ENCODE results near the gene PHLDA1. TPM values are rescaled to one million over a fixed set of nuclear protein-coding genes. Genes with fewer than 3 reads are reported as not detected.
"Not testable (repeated sequence)": the region's sequence is repeated elsewhere in the genome, so short reads cannot be mapped to it uniquely, and the experiment has no call there.

The PHLDA1 gene
- total RNA-seq, 1 donor from 2014 or later = 37.5 TPM

- DNase-seq (ENCODE audit: low read depth, low spot score) = no peak
These were observed 12.9 kb downstream of the PHLDA1 start for GRCh38 chr12:76018672-76019071.

DNA sequence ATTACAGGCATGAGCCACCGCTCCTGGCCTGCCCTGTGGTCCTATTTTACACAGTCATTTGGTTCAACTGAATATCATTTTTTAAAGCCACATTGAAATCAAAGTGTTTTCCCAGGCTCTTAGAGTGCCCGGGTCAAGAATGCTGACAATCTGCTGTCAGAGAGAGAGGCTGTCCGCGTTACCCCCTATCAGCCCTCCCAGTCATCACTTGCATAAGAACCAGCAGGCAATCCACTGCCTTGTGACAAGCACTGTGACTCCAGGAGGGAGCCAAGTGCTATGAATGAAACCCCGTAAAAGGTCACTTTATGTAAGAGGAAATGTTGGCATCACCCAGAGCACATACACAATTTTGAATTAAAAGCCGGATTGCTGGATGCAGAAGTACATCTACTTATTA lies 13.5 kb downstream of the PHLDA1 start:
- DNase-seq (ENCODE audit: low read depth, low spot score) = no peak

GRCh38 chr12:76014007-76014406 lies 17.6 kb downstream of the PHLDA1 start:
- DNase-seq (ENCODE audit: low read depth, low spot score) = no peak

- no peak for DNase-seq (ENCODE audit: low read depth, low spot score)
These were observed 18.0 kb downstream of the PHLDA1 start for GRCh38 chr12:76013603-76014002.

GRCh38 chr12:76012644-76013043 lies 18.9 kb downstream of the PHLDA1 start:
- no peak for DNase-seq (ENCODE audit: low read depth, low spot score)

DNA sequence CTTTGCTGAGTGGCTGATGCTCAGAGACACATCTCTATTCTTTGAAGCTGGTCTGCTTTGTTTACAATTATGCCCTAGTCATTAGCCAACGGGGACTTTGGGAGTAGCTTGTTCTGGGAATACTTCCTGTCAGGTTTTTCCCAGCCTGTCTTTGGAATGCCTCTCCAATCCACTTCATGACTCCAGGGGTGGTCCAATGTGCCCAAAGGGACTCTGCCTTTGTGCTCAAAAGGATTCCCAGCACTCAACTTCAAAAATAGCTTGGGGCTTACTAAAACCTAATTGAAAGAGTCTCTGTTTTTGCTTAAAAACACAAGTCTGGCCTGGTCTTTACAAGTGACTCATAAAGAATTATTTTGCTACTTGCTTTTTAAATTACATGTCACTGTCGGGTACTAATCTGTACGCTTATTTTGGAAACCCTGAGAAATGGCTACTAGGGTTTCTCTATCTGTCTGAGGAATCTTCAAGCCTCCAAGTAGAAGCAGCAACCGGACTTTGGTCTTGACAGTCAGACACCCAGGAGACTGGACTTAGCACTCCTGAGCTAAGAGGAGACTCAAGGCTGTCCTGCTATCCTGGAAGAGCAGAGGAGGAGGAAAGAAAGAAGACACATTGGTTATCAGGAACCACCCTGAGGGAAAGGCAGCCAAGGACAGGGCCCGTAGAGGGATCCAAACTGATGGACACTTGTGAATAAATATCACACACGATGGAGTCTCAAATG lies 20.7 kb downstream of the PHLDA1 start:
- DNase-seq (ENCODE audit: low read depth, low spot score) = no peak

DNA sequence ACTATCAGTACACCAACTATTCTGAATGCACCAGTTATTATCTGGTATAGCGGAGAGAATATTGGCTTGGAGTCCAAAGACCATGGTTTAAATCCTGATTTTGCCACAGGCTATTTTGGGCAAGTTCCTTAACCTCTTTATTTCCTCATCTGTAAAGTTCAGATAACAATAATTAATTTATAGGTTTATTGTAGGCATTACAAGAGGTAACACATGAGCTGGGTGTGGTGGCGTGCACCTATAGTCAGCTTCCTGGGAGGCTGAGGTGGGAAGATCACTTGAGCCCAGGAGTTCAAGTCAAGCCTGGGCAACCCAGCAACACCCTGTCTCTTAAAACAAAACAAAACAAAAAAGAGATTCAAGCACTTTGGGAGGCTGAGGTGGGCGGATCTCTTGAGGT lies 23.1 kb downstream of the PHLDA1 start:
- DNase-seq (ENCODE audit: low read depth, low spot score) = no peak

GRCh38 chr12:76007640-76008039 lies 23.9 kb downstream of the PHLDA1 start:
- DNase-seq (ENCODE audit: low read depth, low spot score) = no peak

DNA sequence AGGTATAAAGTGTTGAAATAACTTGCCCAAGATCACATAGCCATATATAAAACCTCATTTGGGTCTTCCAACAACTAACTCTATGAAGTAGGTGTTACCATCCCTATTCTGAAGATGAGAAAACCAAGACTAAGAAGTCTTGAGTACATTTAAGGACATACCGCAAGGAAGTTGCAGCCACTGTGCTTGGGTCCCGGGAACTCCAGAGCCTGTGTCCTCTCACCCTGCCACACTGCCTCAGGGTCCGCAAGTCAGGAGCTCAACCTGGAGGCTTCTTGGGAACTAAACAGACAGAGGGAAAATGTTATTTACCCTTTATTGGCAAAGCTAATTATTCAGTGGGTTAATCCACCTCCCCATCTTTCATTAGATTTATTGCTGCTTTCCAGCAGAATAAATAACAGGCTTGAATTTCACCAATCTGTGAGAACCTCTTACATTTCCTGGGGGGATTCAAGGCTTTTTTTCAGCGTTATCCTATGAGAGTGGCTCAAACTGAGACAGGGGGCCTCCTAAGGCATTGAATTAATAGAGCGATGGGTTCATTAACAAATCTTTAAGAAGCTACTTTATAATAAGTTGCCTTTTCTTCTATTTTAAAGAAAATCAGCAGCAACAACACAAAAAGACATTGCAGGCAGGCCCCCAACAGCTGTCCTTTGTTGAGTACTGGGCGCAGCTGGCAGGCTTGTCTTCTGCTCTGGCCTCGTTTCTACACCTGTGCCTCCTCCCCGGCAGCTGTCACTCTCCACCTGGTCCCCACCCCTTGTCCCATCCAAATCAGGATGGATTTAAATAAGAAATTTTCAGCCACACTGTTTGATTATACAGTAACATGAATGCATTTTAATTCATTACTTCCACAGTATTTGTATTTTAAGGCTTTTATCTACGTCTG lies 25.3 kb downstream of the PHLDA1 start:
- no peak for DNase-seq (ENCODE audit: low read depth, low spot score)

DNA sequence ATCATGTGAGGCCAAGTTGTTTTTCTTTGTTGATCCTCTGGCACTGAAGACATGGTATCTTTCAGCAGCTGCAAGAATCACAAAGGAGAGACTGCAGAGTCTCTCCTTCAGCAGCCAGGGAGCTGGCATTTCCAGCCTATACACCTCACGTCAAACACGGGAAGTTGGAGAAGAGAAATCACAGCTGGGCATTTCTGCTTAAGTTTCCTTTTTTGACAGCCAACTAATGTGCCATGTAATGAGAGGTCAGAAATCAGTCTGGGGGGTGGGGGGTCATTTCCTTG lies 28.3 kb downstream of the PHLDA1 start:
- no peak for DNase-seq (ENCODE audit: low read depth, low spot score)

DNA sequence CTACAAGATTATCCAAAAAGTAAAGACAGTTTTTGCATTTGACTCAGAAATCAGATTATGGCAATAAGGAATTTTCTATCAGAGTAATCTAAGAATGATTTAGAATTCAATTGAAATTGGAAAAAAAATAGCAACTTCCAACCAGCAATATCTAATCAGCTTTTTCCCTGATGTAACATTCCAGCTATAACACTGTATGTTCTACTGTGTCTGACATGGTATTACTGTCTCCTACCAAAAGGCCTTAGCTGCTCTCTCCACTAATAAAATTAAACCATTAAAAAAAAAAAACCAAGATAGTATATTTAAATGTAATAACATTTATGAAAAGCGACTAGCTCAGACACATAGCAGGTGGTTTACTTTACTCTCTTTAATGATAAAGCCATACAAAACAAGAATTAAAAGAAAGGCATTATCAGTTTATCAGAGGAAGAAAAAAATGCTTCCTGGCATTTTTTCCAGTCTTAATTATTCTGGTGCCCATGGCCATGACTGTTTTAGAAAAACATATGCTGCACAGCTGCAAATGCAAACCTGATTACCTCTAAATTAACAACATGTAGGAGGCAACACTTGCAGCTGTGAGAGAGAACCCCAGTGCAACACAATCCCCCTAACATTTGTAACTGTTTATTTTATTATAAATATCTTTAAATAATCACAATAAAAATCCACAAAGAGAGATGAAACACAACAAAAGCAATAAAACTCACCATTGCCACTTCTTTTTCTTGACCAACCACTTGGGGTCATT lies 28.8 kb downstream of the PHLDA1 start:
- DNase-seq (ENCODE audit: low read depth, low spot score) = no peak

DNA sequence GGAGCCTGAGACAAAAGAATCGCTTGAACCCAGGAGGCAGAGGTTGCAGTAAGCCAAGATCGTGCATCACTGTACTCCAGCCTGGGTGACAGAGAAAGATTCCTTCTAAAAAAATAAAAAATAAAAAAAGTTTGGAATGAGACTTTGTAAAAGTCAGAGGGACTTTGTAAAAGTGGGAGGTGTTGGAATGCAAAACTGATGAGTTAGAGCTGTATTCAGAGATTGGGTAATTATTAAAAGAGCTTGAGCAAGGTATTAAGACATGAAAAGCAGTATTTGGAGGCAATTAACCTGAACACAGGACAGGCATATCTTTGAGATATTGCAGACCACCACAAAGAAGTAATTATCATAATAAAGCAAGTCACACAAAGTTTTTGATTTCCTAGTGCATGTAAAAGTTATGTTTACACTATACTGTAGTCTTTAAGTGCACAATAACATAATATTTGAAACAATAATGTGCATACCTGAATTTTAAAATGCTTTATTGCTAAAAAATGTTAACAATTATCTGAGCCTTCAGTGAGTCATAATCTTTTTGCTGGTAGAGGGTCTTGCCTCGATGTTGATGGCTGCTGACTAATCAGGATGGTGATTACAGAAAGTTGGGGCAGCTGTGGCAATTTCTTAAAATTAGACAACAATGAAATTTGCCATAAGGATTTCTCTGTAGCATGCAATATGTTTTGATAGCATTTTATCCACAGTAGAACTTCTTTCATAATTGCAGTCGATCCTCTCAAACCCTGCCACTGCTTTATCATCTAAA lies 33.1 kb downstream of the PHLDA1 start:
- DNase-seq (ENCODE audit: low read depth, low spot score) = no peak

GRCh38 chr12:75997658-75998057 lies 33.9 kb downstream of the PHLDA1 start:
- no peak for DNase-seq (ENCODE audit: low read depth, low spot score)

- no peak for DNase-seq (ENCODE audit: low read depth, low spot score)
These were observed 34.6 kb downstream of the PHLDA1 start for GRCh38 chr12:75996861-75997447.

DNA sequence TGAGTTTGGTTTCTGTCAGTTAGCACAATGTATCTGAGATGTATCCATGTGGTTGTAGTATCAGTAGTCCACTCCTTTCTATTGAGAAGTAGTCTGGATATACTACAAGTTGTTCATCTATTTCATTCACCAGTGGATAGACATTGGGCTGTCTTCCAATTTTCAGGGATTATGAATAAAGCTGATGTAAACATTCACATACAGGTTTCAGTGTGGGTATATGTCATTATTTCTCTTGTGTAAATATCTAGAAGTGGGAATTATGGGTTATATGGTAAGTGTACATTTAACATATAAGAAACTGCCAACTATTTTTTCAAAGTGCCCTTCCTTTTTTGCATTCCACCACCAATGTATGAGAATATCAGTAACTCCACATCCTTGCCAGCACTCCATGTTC lies 35.9 kb downstream of the PHLDA1 start:
- no peak for DNase-seq (ENCODE audit: low read depth, low spot score)

GRCh38 chr12:75994069-75994740 lies 37.4 kb downstream of the PHLDA1 start:
- DNase-seq (ENCODE audit: low read depth, low spot score) = no peak

GRCh38 chr12:75991753-75992152 lies 39.8 kb downstream of the PHLDA1 start:
- no peak for DNase-seq (ENCODE audit: low read depth, low spot score)

DNA sequence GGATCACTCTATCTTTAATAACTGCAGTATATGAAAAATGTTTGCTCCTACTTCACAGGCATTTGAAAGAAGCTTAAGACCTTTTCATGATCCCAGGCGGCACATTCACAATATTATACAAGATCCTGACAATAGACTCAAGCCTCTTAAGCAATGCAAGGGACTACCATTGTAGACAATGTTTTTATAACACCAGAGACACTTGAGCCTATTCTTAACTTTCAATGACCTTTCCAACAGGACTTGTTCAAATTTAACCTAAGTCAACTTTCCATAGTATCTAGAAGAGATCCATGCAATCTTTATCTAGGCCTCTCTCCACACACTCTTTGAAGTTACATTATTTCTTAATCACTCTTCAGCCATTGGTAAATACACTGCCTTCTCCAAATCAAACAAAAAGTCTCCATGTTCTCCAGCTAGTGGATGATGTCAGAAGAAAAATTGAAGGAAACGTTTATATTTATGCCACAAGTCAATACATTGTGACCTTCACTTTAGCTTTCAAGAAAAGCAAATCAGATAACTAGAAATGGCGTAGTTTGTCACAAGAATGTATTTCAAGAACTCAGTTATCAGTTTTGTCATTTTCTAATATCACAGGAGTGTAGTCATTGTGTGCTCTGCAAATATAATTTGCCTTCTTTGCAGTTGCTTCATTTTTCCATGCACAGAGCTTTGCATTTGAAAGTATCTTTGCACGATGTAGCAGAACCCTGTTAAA lies 41.2 kb downstream of the PHLDA1 start:
- DNase-seq (ENCODE audit: low read depth, low spot score) = no peak

DNA sequence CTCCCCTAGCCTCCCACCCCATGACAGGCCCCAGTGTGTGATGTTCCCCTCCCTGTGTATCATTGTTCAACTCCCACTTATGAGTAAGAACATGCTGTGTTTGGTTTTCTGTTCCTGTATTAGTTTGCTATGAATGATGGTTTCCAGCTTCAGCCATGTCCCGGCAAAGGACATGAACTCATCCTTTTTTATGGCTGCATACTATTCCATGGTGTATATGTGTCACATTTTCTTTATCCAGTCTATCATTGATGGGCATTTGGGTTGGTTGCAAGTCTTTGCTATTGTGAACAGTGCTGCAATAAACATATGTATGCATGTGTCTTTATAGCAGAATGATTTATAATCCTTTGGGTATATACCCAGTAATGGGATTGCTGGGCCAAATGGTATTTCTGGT lies 43.9 kb downstream of the PHLDA1 start:
- not testable (repeated sequence) for DNase-seq (ENCODE audit: low read depth, low spot score)

Data from pulmonary artery endothelial cell (primary cell).